Measurements from ENCODE around the gene KMT5B. TPM values are rescaled to one million over a fixed set of nuclear protein-coding genes. Genes with fewer than 3 reads are reported as not detected.
"Not testable (repeated sequence)": the region's sequence is repeated elsewhere in the genome, so short reads cannot be mapped to it uniquely, and the experiment has no call there.

Gene KMT5B
- total RNA-seq (2014; rRNA removed; shearing (Covaris generic); ENCODE audit: low replicate concordance) = 4.7 and 13.8 TPM in 2 replicates

DNA sequence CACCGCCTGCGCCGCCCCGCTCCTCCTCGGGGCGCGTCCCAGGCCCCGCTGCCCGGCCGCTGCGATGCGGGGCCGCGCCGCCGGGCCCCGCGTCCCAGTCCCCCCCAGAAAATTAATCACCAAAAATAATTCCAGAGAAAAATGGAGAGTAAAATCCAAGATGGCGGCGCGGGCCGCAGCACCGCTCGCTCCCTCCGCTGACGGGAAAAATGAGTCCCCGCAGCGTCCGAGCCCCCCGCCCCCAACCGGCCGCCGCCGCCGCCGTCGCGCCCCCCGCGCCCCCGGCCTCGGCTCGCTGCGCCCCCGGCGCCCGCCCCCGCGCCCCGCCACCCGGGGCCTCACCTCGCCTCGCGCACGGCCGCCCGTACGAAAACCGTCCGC is at the start of gene KMT5B:
Gene KMT5B, minus strand, starts transcription at position 162 of the 381 bp plus-strand sequence. CDS start 23,220 bp downstream, outside the sequence.
- no peaks in the 10 kb centered on the region for H3K9me3 ChIP-seq
- H3K4me3 ChIP-seq = peak within 1 kb of the TSS; percentile 94
- H3K27me3 ChIP-seq = no peaks in the 10 kb centered on the region
- no peak for DNase-seq
- no peaks in the 10 kb centered on the region for H3K36me3 ChIP-seq

DNA sequence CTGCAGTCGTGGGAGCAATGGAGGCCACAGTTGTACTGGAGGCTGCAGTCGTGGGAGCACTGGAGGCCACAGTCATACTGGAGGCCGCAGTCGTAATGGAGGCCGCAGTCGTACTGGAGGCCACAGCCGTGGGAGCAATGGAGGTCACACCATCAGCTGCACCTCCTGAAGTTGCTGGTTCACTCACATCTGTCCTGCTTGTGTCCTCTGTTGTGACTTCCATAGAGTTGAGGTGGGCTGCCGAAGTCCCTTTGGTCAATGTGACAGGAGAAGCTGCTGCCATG is 49.4 kb upstream of the KMT5B start:
- Histone ChIP-seq H3K36me3 (peaks cover 44% of the 10 kb centered on the region), H3K4me3 (no peak overlapping the region), H3K27me3 (no peaks in the 10 kb centered on the region), H3K9me3 (no peaks in the 10 kb centered on the region)
- DNase-seq = no peak

DNA sequence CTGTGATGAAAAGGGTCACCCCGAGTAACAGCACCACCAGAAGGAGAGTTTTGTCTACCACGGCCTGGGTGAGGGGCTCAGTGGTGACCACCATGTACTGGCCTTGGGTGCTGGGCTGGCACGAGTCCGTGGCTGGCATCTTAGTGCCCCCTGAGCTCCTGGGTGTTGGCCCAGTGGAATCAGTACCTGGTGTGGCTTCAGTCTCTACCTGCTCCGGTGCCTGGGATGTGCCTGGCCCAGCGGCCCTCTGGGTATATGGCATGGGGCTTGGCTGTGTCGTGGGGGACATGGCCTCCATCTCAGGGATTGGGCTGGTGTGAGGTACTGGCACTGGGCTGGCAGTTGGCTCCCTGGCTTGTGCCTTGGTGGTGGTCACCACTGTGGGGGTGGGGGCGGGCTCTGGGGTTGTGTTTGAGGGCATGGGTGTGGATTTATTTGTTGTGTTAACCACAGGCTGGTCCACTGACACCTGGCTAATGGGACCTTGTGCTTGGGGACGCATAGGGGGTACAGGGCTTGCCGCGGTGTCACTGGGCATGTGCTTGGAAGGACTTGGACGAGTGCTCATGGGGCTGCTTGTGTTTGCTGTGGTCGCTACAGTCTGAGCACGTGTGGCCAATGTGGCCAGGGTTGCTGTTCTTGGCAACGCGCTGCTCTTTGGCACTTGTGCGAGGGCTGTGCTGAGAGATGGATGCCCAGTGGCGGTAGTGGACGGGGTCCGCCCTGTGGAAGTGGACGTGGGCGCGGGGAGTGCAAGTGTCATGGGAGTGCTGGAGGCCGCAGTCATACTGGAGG is 48.9 kb upstream of the KMT5B start:
- no peaks in the 10 kb centered on the region for H3K27me3 ChIP-seq

DNA sequence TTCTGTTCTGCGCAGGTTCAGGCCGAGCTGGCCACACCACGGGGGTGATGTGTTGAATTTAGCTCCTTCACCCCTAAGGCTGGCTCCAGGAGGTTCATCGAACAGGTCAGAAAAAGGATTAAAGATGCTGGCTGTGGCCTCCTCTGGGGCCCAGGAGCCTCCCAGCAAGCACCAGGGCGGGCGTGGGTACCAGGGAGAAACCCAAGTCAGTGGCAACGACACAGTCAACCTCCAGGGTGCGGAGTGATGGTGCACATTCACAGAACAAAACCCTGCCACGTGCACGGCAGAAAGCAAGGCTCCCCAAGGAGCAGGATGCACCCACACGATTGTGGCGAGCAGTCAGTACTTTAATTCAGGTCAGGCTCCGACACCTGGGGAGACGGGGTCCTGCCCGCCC is 47.9 kb upstream of the KMT5B start:
- DNase-seq = no peak
- Histone ChIP-seq H3K9me3 (no peaks in the 10 kb centered on the region), H3K27me3 (no peaks in the 10 kb centered on the region), H3K36me3 (peaks cover 30% of the 10 kb centered on the region), H3K4me3 (no peak overlapping the region)

More for the DNA sequence above, 48.9 kb upstream of the KMT5B start:
- Histone ChIP-seq H3K36me3 (peaks cover 39% of the 10 kb centered on the region), H3K4me3 (no peak overlapping the region), H3K9me3 (no peaks in the 10 kb centered on the region)
- DNase-seq = no peak

DNA sequence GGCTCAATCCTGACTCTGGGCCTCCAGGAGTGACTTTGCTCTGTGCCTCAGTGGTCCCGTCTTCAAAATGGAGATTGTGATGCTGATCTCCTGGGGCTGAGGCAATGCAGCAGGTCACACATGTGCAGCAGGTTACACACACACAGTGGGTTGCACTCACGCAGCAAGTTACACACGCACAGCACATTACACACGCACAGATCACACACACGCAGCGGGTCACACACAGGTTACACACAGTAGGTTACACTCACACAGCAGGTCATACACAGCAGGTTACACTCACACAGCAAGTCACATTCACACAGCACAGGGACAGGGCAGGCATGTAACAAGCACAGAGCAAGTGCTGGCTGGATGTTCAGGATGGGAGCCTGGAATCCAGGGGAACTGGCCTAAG is 47.4 kb upstream of the KMT5B start:
- Histone ChIP-seq H3K36me3 (peaks cover 24% of the 10 kb centered on the region), H3K27me3 (no peaks in the 10 kb centered on the region), H3K9me3 (no peaks in the 10 kb centered on the region)

DNA sequence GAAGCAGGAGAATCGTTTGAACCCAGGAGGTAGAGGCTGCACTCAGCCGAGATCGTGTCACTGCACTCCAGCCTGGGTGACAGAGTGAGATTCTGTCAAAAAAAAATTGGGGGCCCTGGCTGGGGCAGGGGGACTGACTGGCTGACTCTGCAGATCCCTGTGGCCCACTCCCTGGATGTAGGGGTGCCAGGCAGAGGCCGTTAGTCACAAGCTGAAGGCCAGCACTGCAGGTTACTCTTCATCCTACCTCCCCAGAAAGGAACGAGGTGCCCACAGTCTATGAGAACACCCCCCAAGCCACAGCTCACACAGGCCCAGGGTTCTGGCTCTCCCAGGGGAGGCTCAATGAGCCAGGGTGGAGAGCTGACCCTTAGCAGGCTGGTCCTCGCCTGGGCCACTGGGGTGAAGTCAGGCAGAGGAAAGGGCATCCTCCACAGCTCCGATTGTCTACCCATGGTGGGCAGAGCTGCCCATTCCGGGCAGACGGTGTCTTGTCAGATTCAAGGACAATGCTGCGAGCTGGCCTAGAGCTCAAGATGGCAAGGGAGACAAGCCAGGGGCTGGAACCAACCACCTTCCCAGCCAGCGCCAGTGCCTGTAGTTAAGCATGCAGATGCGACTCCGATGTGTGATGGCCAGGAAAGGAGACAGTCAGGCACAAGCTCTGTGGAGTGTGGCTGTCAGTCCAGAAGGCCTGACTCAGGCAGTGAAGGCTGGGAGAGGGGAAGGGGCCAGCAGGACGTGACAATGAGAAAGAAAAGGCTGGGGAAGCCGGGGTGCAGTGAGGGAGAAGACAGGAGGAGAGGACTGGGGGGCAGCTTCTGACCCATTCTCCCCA is 46.2 kb upstream of the KMT5B start:
- peaks cover 17% of the 10 kb centered on the region for H3K36me3 ChIP-seq
- H3K9me3 ChIP-seq = no peaks in the 10 kb centered on the region
- H3K4me3 ChIP-seq = no peak overlapping the region
- no peaks in the 10 kb centered on the region for H3K27me3 ChIP-seq
- DNase-seq = no peak

More for the DNA sequence above, 47.4 kb upstream of the KMT5B start:
- no peak overlapping the region for H3K4me3 ChIP-seq
- no peak for DNase-seq

DNA sequence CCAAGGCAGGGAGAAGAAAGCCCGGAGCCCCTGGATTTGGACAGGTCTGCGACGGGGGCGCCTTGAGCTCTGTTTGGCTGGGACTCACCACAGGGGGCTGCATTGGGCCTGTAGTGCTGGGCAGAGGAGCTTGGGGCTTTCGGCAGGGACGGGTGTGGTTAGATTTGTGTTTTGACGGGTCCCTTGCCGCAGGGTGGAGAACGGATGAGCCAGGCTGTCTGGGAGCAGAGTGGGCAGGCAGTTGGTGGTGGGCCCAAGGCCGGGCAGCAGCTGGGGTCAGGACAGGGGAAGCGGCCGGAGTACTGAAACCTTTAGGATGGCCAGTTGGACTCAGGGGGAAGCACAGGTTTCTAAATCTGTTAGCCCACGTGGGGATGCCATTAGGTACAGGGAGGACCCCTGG is 45.3 kb upstream of the KMT5B start:
- Histone ChIP-seq H3K36me3 (peaks cover 16% of the 10 kb centered on the region), H3K27me3 (no peaks in the 10 kb centered on the region), H3K4me3 (no peak overlapping the region), H3K9me3 (no peaks in the 10 kb centered on the region)
- DNase-seq = no peak

DNA sequence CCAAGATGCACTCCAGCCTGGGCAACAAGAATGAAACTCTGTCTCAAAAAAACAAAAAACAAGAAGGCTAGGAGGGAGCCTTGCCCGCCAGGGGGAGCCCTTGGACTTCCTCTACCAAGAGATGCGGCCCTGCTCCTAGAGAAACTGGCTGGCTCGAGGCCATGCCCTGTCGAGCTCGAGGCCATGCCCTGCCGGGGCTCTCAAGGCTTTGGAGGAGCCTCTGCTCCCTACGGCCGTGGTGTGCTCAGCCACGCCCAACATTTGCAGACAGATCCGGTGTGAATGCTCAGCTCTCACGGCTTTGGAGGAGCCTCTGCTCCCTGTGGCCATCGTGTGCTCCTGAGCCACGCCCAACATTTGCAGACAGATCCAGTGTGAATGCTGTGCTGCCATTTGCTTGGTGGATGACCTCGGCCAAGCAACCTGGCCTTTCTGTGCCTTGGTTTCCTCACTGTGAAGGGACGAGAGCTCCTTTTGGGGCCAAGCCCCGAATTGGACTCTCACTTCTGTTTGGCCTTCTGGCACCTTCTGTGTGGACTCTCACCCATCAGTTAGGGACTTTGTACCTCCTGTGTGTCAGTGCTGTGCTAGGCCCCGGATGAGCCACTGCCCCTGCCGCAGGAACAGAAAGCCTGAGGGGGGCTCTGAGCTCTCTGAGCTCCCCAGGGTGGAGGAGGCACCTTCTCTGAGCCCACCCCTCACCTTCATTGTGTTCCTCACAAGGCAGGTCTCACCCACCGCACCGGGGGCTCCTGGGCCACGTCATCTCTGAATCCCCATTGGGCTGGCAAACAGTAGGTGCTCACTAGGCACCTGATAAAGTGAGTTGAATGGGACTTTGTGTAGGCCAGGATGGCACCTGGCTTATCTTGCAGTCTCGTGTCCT is 44.6 kb upstream of the KMT5B start:
- Histone ChIP-seq H3K4me3 (no peak overlapping the region), H3K9me3 (no peaks in the 10 kb centered on the region), H3K27me3 (no peaks in the 10 kb centered on the region), H3K36me3 (peaks cover 9% of the 10 kb centered on the region)
- DNase-seq = peak; percentile 93

DNA sequence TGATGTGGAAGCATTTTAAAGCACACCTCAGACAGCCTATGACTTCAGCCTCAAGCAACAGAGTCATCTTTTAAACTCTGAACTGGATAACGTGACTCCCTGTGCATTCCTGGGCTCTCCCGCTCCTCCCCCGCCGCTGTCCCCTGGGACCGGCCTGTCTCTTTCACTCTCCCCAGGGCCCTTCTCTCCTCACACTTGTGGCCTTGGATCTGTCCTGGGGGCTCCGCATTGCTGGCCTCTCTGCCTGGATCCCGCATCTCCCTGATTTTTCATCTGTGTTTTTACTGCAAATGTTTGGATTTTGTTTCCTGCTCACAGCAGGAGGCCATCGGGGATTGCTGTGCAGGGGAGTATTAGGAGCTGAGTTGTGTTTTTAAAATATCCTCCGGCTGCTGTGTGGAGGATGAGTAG is 43.2 kb upstream of the KMT5B start:
- peaks cover 2% of the 10 kb centered on the region; the same call in 1 of the 2 replicates for H3K36me3 ChIP-seq
- H3K4me3 ChIP-seq = no peak overlapping the region
- no peak for DNase-seq
- H3K27me3 ChIP-seq = no peaks in the 10 kb centered on the region
- no peaks in the 10 kb centered on the region for H3K9me3 ChIP-seq

DNA sequence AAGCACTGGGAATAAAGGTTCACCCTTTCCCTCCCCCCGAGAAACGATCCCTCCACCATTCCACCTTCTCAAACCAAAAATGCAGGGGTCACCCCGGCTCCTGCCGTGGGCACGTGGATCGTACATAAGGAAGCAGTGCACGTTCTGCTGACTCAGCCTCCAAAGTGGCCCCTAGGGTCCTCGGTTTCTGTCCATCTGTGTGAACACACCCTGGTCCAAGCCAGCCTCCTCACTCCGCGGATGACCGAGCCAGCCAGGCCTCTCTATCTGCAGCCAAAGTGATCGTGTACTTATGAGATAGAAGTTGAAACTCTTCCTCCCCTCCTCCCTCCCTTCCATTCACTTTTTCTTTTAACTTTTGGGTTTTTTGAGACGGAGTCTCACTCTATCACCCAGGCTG is 42.4 kb upstream of the KMT5B start:
- no peak overlapping the region for H3K4me3 ChIP-seq
- no peak for DNase-seq
- H3K27me3 ChIP-seq = no peaks in the 10 kb centered on the region
- H3K36me3 ChIP-seq = no peaks in the 10 kb centered on the region
- no peaks in the 10 kb centered on the region for H3K9me3 ChIP-seq

DNA sequence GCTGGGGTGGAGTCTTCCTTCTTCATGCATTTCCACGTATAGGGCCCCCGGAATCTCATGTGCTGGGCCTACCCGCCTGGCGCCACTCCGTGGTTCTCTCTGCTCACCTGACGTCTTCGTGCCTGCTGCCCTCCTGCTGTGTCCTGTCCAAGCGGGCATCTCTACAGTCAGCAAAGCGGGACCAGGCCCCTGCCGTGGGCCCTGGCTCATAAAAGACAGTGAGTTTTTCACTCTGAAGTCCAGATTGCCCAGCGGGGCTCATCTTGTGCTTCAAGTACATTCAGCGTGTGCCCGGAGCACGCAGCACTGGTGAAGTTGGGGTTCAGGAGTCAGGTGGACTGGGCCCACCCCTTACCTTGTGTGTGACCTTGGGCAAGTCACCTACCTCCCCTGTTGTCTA is 41.3 kb upstream of the KMT5B start:
- no peak overlapping the region for H3K4me3 ChIP-seq
- no peak for DNase-seq
- no peaks in the 10 kb centered on the region for H3K27me3 ChIP-seq
- H3K36me3 ChIP-seq = no peaks in the 10 kb centered on the region
- no peaks in the 10 kb centered on the region for H3K9me3 ChIP-seq

DNA sequence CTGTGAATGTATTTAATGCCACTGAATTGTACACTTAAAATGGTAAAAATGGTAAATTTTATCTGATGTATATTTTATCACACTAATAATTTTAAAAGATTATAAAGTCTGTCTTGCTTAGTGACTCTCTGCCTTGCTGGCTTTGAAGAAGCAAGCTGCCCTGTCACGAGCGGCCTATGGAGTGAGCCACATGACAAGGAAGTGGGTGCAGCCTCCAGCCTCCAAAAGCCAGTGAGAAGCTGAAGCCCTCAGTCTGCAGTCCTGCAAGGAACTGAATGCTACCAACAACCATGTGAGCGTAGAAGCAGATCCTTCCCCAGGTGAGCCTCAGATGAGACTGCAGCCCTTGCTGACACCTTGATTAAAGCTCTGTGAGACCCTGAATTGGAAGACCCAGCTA is 38.7 kb upstream of the KMT5B start:
- no peak for DNase-seq
- no peaks in the 10 kb centered on the region for H3K27me3 ChIP-seq
- H3K36me3 ChIP-seq = no peaks in the 10 kb centered on the region
- H3K4me3 ChIP-seq = no peak overlapping the region
- no peaks in the 10 kb centered on the region for H3K9me3 ChIP-seq

DNA sequence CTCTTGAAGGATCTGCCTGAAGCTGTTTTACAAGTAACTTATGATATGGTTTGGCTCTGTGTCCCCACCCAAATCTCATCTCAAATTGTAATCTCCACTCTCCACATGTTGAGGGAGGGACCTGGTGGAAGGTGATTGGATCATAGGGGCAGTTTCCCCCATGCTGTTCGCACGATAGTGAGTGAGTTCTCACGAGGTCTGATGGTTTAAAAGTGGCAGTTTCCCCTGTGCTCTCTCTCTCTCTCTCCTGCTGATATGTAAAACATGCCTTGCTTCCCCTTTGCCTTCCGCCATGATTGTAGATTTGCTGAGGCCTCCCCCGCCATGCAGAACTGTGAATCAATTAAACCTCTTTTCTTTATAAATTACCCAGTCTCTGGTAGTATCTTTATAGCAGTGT is 31.8 kb upstream of the KMT5B start:
- H3K9me3 ChIP-seq, H3K36me3 ChIP-seq, DNase-seq, H3K4me3 ChIP-seq, H3K27me3 ChIP-seq: not testable (repeated sequence)

DNA sequence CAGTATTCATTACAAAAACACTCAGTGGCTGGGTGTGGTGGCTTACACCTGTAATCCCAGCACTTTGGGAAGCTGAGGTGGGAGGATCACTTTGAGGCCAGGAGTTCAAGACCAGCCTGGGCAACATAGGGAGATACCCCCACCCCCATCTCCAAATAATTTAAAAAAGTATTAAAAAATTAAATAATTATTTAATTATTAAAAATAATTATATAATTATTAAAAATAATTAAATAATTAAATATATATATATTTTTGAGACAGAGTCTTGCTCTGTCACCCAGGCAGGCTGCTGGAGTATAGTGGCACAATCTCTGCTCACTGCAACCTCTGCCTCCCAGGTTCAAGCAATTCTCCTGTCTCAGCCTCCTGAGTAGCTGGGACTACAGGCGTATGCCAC is 30.8 kb upstream of the KMT5B start:
- H3K27me3 ChIP-seq, DNase-seq, H3K4me3 ChIP-seq, H3K36me3 ChIP-seq, H3K9me3 ChIP-seq: not testable (repeated sequence)

DNA sequence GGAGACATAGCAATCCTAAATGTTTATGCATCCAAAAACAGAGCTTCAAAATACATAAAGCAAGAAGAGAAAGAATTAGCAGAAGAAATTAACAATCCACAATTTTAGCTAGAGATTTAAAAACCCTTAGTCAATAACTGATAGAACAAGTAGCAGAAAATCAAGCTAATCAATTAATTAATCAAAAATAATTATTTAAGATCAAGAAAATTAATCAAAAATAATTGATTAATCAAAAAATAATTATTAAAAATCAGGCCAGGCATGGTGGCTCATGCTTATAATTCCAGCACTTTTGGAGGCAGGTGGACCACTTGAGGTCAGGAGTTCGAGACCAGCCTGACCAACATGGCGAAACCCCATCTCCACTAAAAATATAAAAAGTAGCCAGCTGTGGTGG is 29.5 kb upstream of the KMT5B start:
- Histone ChIP-seq H3K27me3 (no peaks in the 10 kb centered on the region; the same call in 1 of the 2 replicates), H3K36me3 (no peaks in the 10 kb centered on the region), H3K9me3 (no peaks in the 10 kb centered on the region), H3K4me3 (no peak overlapping the region)
- DNase-seq = no peak

DNA sequence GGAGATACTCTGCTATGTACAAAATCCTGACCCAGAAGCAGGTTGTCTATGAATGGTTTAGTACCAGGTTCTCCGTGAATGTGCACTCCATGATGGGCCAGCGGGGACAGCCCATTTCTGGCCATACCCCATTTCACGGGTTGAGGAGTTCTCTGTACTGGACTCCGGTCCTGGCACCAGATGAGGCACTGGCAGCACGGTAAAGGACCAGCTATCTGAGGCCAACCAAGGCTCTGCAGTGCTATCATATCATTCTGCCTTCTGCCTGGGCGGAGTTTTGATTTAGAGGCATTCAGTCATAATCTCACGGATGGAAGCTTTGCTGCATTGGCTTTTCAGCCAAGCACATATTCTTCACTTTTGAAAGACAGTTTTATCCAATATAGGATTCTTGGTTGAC is 18.5 kb upstream of the KMT5B start:
- no peaks in the 10 kb centered on the region for H3K9me3 ChIP-seq
- no peaks in the 10 kb centered on the region for H3K36me3 ChIP-seq
- peaks cover 14% of the 10 kb centered on the region for H3K27me3 ChIP-seq
- H3K4me3 ChIP-seq = no peak overlapping the region
- DNase-seq = no peak

DNA sequence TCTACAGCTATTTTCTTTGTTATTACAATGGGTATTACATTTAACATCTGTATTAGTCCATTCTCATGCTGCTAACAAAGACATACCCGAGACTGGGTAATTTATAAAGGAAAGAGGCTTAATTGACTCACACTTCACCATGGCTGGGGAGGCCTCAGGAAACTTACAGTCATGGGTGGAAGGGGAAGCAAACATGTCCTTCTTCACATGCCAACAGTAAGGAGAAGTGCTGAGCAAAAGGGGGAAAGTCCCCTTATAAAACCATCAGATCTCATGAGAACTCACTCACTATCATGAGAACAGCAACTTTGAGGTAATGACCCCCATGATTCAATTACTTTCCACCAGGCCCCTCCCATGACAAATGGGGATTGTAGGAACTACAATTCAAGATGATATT is 16.5 kb upstream of the KMT5B start:
- no peak for DNase-seq
- Histone ChIP-seq H3K27me3 (peaks cover 3% of the 10 kb centered on the region), H3K9me3 (no peaks in the 10 kb centered on the region), H3K4me3 (no peak overlapping the region), H3K36me3 (no peaks in the 10 kb centered on the region)
